ENCODE data around the gene RNASET2.
"Not testable (repeated sequence)": the region's sequence is repeated elsewhere in the genome, so short reads cannot be mapped to it uniquely, and the experiment has no call there.

RNASET2 gene

GRCh38 chr6:166970776-166971175 lies 14.4 kb upstream of the RNASET2 start:
- in situ Hi-C loops (cut with MboI; ENCODE audit: low sequenced_read_pairs): no loop called here

DNA sequence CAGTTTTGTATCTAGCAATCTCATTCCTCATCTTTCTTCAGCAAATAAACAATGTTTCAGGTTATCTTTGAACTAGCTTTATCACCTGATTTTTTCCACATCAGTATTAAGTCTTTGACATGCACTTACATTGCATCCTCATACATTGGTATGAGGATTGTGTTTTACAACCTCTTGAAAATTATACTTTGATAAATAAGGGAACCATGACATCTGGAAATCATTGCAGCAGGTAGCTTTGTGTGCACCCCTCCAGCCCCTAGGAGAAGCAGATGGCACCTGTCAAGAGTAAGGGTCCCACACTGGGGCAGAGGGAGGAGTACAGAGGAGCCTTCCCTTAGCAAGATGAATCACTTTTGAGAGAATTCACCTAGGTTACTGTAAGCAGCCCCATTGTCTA lies 13.7 kb upstream of the RNASET2 start:
- in situ Hi-C loops (cut with MboI; ENCODE audit: low sequenced_read_pairs): no loop called here

GRCh38 chr6:166969390-166970002 lies 13.1 kb upstream of the RNASET2 start:
- in situ Hi-C loops (cut with MboI; ENCODE audit: low sequenced_read_pairs): no loop called here

DNA sequence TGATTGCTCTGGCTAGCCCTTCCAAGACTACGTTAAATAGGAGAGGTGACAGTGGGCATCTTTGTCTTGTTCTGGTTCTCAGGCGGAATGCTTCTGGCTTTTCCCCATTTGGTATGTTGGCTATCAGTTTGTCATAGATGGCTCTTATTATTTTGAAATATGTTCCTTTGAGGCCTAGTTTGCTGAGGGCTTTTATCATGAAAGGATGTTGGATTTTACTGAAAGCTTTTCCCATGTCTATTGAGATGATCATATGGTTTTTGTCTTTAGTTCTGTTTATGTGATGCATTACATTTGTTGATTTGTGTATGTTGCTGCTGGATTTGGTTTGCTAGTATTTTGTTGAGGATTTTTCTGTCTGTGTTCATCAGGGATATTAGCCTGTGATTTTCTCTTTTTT lies 9.9 kb upstream of the RNASET2 start:
- in situ Hi-C loops (cut with MboI; ENCODE audit: low sequenced_read_pairs): no loop called here

GRCh38 chr6:166960609-166960978 lies 4.2 kb upstream of the RNASET2 start:
- in situ Hi-C loops (cut with MboI; ENCODE audit: low sequenced_read_pairs): no loop called here

DNA sequence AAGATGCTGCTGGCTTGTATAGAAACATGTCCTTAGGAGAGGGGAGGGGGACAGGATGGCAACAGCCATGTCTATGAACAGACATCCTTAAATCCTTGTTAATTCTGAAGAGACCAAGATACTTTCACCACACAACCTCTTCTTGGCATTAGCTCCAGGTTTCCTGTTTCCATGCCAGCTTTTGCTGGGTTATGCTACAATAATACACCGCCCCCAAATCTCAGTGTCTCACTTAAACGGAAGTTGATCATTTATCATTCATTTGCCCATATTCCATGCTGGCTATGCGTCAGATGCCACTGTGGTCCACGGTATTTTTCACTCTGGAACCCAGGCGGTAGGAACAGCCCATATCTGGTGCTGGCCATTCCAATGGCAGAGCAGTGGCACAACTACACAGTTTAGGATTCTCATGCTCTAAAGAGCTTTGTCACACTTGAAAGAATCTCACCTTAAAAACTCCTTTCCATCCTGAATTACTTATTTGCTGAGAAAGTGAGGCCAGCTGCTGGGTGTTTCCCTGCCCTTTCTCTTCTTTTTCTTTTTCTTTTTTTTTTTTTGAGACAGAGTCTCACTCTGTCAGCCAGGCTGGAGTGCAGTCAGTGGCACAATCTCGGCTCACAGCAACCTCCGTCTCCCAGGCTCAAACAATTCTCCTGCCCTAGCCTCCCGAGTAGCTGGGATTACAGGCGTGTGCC lies 3.7 kb upstream of the RNASET2 start:
- in situ Hi-C loops (cut with MboI; ENCODE audit: low sequenced_read_pairs): no loop called here

- in situ Hi-C loops (cut with MboI; ENCODE audit: low sequenced_read_pairs): no loop called here
These were observed 2.8 kb upstream of the RNASET2 start for GRCh38 chr6:166958926-166959861.

DNA sequence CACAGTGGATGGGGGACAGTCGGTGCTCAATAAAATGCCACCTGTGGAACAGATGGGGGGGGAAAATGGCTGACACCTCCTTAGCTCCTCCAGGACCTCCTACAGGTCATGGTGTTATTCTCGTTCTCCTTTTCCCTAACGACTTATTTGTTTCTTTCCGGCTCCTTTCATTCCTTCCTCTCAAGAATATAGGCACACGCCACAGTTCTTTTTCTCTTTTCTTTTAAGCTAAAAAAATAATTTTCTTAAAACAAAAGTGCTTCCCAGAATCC lies 1.4 kb upstream of the RNASET2 start:
- in situ Hi-C loops (cut with MboI; ENCODE audit: low sequenced_read_pairs): no loop called here

- in situ Hi-C loops (cut with MboI; ENCODE audit: low sequenced_read_pairs): no loop called here
These were observed 896 bp upstream of the RNASET2 start for GRCh38 chr6:166957087-166957804.

DNA sequence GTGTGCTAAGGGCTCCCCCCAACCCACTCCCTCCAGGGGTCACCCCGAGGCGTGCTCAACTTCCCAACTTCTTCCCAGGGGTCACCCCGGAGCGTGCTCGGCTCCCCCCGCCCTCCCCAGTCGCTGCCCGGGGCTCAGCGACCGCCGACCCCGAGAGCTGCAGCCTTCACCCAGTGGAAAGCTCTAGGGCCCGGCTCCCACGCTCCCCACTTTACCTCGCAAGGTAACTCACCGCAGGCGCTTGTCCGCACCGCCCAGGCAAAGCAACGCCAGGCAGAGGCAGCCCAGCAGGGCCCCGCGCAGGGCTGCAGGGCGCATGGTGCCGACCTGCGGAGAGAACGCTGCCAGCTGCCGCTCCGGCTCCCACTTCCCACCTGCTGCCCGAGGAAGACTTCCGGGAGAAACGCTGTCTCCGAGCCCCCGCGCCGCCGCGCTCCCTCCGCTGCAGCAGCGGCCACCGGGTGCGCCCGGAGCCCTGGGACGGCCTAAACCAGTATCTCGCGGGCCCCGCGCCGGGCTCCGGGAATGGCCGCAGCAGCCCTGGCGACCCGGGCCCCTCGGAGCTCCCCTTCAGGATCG lies 396 bp downstream of the RNASET2 start:
- in situ Hi-C loops (cut with MboI; ENCODE audit: low sequenced_read_pairs): no loop called here

GRCh38 chr6:166955121-166955864 lies 1.1 kb downstream of the RNASET2 start:
- in situ Hi-C loops (cut with MboI; ENCODE audit: low sequenced_read_pairs): no loop called here

DNA sequence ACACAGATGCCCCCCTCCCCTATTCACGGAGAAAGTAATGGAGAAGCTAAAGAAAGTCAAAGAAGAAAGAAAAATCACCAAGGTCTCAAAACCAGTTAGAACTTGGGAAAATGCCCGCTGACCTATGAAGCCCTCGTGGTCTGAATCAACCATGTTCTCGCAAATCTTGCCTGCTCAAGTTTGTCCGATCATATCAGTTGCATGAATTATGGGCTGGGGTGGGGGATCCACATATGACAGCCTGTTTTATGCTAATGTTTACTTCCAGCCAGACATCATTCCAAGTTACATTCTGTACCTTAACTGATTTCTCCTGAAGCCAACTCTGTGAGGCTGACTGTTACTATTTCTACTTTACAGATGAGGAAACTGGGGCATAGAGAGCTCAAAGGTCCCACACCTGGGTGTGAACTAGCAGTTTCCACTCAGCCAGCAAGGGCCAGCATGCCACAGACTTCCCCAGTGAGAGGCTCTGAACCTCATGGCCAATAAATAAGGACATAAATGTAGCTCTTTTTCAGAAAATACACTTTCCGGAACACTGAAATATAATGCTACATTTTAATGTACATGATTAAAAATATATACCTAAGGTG lies 2.1 kb downstream of the RNASET2 start:
- in situ Hi-C loops (cut with MboI; ENCODE audit: low sequenced_read_pairs): no loop called here

DNA sequence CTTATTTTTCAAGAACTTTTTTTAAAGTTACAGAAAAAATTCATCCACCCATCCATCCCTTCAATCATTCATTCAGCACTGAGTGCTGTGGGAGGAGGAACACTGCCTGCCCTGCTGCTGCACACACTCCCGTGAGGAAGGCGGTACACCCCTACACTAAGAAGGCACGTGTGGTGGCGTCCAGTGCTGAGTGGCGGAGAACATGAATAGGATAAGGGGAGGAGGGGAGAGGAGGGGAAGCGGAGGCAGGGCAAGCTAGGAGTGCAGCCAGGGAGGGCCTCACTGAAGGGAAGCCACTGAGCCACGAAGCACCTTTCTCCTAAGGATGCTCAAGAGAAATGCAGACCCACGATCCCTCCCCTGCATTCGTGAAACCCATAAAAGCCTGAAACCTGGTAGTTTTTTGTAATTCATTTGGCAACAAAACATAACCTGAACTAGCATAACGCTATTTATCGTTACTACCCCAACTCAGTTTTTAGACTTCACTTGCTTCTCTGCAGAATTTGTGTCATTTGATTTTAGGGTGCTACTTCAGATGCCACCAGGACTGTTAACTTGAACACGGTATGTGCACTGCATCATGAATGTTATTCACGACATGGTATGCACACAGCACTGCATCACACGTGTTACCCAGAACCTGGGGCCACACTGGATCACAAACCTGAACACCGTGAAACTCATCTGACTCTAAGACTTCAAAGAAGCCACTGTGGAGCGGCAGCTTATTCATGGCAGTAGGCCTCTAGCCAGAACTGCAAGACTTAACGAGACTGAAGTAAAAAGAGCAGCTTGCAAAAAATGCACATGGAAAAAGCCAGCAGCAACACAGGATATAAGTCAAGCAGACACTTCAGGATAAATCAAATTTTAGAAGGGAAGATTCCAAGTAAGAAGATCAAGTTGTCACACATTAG lies 3.5 kb downstream of the RNASET2 start:
- in situ Hi-C loops (cut with MboI; ENCODE audit: low sequenced_read_pairs): no loop called here

DNA sequence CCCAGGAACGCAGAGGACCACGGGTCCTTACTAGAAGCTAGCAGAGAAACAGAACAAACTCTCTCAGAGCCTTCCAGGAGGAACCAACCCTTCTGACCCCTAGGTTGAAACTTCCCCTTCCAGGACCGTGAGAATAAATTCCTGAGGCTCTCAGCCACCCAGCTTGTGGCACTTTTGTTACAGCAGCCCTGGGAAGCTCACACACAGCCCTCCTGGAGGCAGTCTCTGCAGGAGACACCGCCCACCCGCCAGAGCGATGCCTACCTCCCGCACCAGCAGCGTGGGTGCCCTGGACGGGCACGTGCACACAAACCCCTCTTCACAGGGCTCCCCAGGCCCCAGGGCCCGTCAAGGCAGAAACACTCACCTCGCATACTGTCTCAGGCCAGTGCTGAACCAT lies 4.2 kb downstream of the RNASET2 start:
- in situ Hi-C loops (cut with MboI; ENCODE audit: low sequenced_read_pairs): no loop called here

GRCh38 chr6:166951670-166952060 lies 4.7 kb downstream of the RNASET2 start:
- in situ Hi-C loops (cut with MboI; ENCODE audit: low sequenced_read_pairs): no loop called here

DNA sequence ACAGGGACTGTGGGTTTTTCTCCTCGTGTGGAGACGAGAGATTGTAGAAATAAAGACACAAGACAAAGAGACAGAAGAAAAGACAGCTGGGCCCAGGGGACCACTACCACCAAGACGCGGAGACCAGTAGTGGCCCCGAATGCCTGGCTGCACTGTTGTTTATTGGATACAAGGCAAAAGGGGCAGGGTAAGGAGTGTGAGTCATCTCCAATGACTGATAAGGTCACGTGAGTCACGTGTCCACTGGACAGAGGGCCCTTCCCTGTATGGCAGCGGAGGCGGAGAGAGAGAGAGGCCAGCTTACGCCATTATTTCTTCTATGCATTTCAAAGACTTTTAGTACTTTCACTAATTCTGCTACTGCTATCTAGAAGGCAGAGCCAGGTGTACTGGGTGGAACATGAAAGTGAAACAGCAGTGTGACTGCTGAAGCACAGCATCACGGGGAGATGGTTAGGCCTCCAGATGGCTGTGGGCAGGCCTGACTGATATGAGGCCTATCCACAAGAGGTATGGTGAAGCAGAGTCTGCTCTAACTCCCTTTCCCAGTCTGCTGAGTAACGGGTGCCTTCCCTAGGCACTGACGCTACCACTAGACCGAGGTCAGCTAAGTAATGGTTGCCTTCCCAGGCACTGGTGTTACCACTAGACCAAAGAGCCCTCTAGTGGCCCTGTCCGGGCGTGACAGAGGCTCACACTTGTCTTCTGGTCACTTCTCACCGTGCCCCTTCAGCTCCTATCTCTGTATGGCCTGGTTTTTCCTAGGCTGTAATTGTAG lies 5.3 kb downstream of the RNASET2 start:
- in situ Hi-C loops (cut with MboI; ENCODE audit: low sequenced_read_pairs): not testable (repeated sequence)

- in situ Hi-C loops (cut with MboI; ENCODE audit: low sequenced_read_pairs): no loop called here
These were observed 5.9 kb downstream of the RNASET2 start for GRCh38 chr6:166950443-166950821.
